NCI-H187 treated with DMSO at 0.1 percent for 48 hours (cell line): ENCODE results near the gene GNL1.
"Not testable (repeated sequence)": the region's sequence is repeated elsewhere in the genome, so short reads cannot be mapped to it uniquely, and the experiment has no call there.

Source experiments
- DNase-seq: peaks from one replicate; lab custom pipeline; 2025; lab: John Stamatoyannopoulos, UW

The GNL1 gene

GRCh38 chr6:30556066-30556905, at the start of gene GNL1:
TSS of gene GNL1 (minus strand) at chr6:30556489. CDS start at chr6:30556203, 286 bp downstream.
- DNase-seq: peak; percentile 39

GRCh38 chr6:30603961-30604360, 47.7 kb upstream of the GNL1 start:
- DNase-seq: no peak

- no peak for DNase-seq
Measured at GRCh38 chr6:30601815-30602641, 45.7 kb upstream of the GNL1 start.

- no peak for DNase-seq
Measured at GRCh38 chr6:30601436-30601814, 45.1 kb upstream of the GNL1 start.

- DNase-seq: no peak
Measured at GRCh38 chr6:30600451-30600961, 44.2 kb upstream of the GNL1 start.

GRCh38 chr6:30599625-30600324, 43.5 kb upstream of the GNL1 start:
- DNase-seq: no peak

GRCh38 chr6:30598912-30599624, 42.8 kb upstream of the GNL1 start:
- no peak for DNase-seq

GRCh38 chr6:30597315-30598144, 41.2 kb upstream of the GNL1 start:
- not testable (repeated sequence) for DNase-seq

- no peak for DNase-seq
Measured at GRCh38 chr6:30592287-30592686, 36.0 kb upstream of the GNL1 start.

GRCh38 chr6:30591008-30591407, 34.7 kb upstream of the GNL1 start:
- no peak for DNase-seq

- no peak for DNase-seq
Measured at GRCh38 chr6:30590509-30590908, 34.2 kb upstream of the GNL1 start.

GRCh38 chr6:30589754-30590358, 33.6 kb upstream of the GNL1 start:
- DNase-seq: no peak

GRCh38 chr6:30583921-30584320, 27.6 kb upstream of the GNL1 start:
- no peak for DNase-seq

GRCh38 chr6:30578051-30578450, 21.8 kb upstream of the GNL1 start:
- DNase-seq: no peak

GRCh38 chr6:30573113-30573512, 16.8 kb upstream of the GNL1 start:
- no peak for DNase-seq

GRCh38 chr6:30572148-30572547, 15.9 kb upstream of the GNL1 start:
- no peak for DNase-seq

- DNase-seq: no peak
Measured at GRCh38 chr6:30571762-30572082, 15.4 kb upstream of the GNL1 start.

GRCh38 chr6:30571075-30571761, 14.9 kb upstream of the GNL1 start, which contains the start of gene ABCF1:
TSS of gene ABCF1 (plus strand) at chr6:30571442. CDS start at chr6:30571488, 46 bp downstream.
- peak; percentile 63 for DNase-seq

- no peak for DNase-seq
Measured at GRCh38 chr6:30570740-30571074, 14.4 kb upstream of the GNL1 start.

GRCh38 chr6:30570263-30570662, 14.0 kb upstream of the GNL1 start:
- no peak for DNase-seq
